DOHH2 (cell line): Measurements from ENCODE around the gene PRDM16.

Experiments used
- CTCF ChIP-seq: fragments of 200-600 bp; sonication (generic); IDR thresholded peaks from one replicate; pipeline ENCODE4 v1.5.1; 2014; ENCODE audit warnings: antibody characterized with exemption, mild to moderate bottlenecking, low read depth, low read length; ENCODE audit not compliant: poor library complexity, severe bottlenecking
- EZH2phosphoT487 ChIP-seq: fragments of 200-600 bp; sonication (generic); IDR thresholded peaks from 2 replicates; pipeline ENCODE4 v1.6.1; 2017; ENCODE audit warnings: borderline replicate concordance, mild to moderate bottlenecking, antibody characterized with exemption, low read length, moderate library complexity, mixed read lengths

- TF ChIP-seq CTCF (no peak), EZH2phosphoT487 (no peak)
Observed at GRCh38 chr1:3474016-3474415, 405.0 kb downstream of the PRDM16 start.
